K562 (cell line): ENCODE results near the gene ANKRD12. TPM values are rescaled to one million over a fixed set of nuclear protein-coding genes. Genes with fewer than 3 reads are reported as not detected.
A peak's percentile ranks its signal among the peaks of the same experiment; 100 is the strongest.

Experiments
- ASH1L ChIP-seq: fragments of 450-650 bp; IDR thresholded peaks from 2 replicates; pipeline ENCODE4 v1.6.1; 2018; ENCODE audit warnings: borderline replicate concordance, mild to moderate bottlenecking, low read depth; ENCODE audit not compliant: partially characterized antibody
- CBX3 ChIP-seq, 2 experiments: IDR thresholded peaks; 1 replicate in 1 of 2; 2 replicates in 1 of 2; pipeline ENCODE4 v1.6.1; 2012; ENCODE audit warnings: inconsistent platforms in 2 of 2, low read length in 2 of 2, borderline replicate concordance in 1 of 2, control low read depth in 1 of 2
- CHD1 ChIP-seq: fragments of 200-600 bp; sonication (generic); IDR thresholded peaks from one replicate; pipeline ENCODE4 v1.6.1; 2012; ENCODE audit warnings: mild to moderate bottlenecking, moderate library complexity, low read length, inconsistent platforms
- EP300 ChIP-seq: IDR thresholded peaks from 2 replicates; pipeline ENCODE4 v1.6.1; 2012; ENCODE audit warnings: low read length, improper control_type of control experiment
- EP400 ChIP-seq: fragments of 450-650 bp; IDR thresholded peaks from 2 replicates; pipeline ENCODE4 v1.6.1; 2017; ENCODE audit warnings: antibody characterized with exemption, mild to moderate bottlenecking, moderate library complexity
- FOXA3 ChIP-seq, 2 experiments: fragments of 450-650 bp in 1 of 2; sonication (generic) in 1 of 2; formaldehyde crosslinking; IDR thresholded peaks in 1 of 2; conservative IDR thresholded peaks in 1 of 2; 2 replicates each; pipeline versions ENCODE4 v1.4.0 to v1.8.0; 2020 to 2022; ENCODE audit warnings: mild to moderate bottlenecking in 2 of 2, missing genetic modification reagents in 1 of 2
- FOXM1 ChIP-seq, 2 experiments: fragments of 450-650 bp in 1 of 2; sonication (generic) in 1 of 2; formaldehyde crosslinking in 1 of 2; IDR thresholded peaks; 2 replicates each; pipeline versions ENCODE4 v1.6.1 to v1.9.0; 2017 to 2022; ENCODE audit warnings: low read depth in 2 of 2, mild to moderate bottlenecking in 2 of 2, missing genetic modification reagents in 1 of 2, moderate library complexity in 1 of 2
- HMGXB4 ChIP-seq: sonication (generic); formaldehyde crosslinking; IDR thresholded peaks from 2 replicates; pipeline ENCODE4 v1.8.1; 2023; ENCODE audit warnings: mild to moderate bottlenecking, missing genetic modification reagents
- MCM7 ChIP-seq, 2 experiments: fragments of 450-650 bp; IDR thresholded peaks; 2 replicates each; pipeline ENCODE4 v1.6.1; 2016 to 2018
- MTA2 ChIP-seq: fragments of 450-650 bp; IDR thresholded peaks from 2 replicates; pipeline ENCODE4 v1.6.1; 2016; ENCODE audit warnings: low read depth
- NONO ChIP-seq, 2 experiments: fragments of 200-400 bp in 1 of 2; fragments of 450-650 bp in 1 of 2; formaldehyde crosslinking in 1 of 2; IDR thresholded peaks; 2 replicates each; pipeline ENCODE4 v1.6.1; 2017; ENCODE audit warnings: low read depth in 2 of 2, mild to moderate bottlenecking in 2 of 2, moderate library complexity in 2 of 2, low read length in 1 of 2
- PHTF2 ChIP-seq: fragments of 250-450 bp; sonication (Bioruptor Pico); IDR thresholded peaks from 2 replicates; pipeline ENCODE4 v1.5.0; 2021; ENCODE audit warnings: mild to moderate bottlenecking
- PTRF ChIP-seq: fragments of 450-650 bp; IDR thresholded peaks from 2 replicates; pipeline ENCODE4 v1.6.1; 2016; ENCODE audit warnings: mild to moderate bottlenecking, missing genetic modification characterization, missing compliant biosample characterization
- TCF7 ChIP-seq: sonication (generic); IDR thresholded peaks from 2 replicates; pipeline ENCODE4 v1.6.1; 2016; ENCODE audit warnings: antibody characterized with exemption, borderline replicate concordance
- TEAD4 ChIP-seq, 2 experiments: sonication (generic) in 1 of 2; formaldehyde crosslinking in 1 of 2; IDR thresholded peaks; 2 replicates each; pipeline versions ENCODE4 v1.6.1 to v1.8.0; 2012 to 2022; ENCODE audit warnings: borderline replicate concordance in 1 of 2, inconsistent platforms in 1 of 2, low read length in 1 of 2, mild to moderate bottlenecking in 1 of 2, missing genetic modification reagents in 1 of 2
- U2AF1 ChIP-seq: fragments of 200-400 bp; formaldehyde crosslinking; optimal IDR thresholded peaks from 2 replicates; pipeline ENCODE3; 2017; ENCODE audit warnings: mild to moderate bottlenecking, low read depth, low read length, moderate library complexity
- VEZF1 ChIP-seq: fragments of 200-800 bp; sonication (Bioruptor generic); IDR thresholded peaks from 2 replicates; pipeline ENCODE4 v1.6.1; 2017; ENCODE audit warnings: missing genetic modification characterization, missing compliant biosample characterization
- ZNF165 ChIP-seq: fragments of 250-450 bp; sonication (Bioruptor Pico); IDR thresholded peaks from 2 replicates; pipeline ENCODE4 v1.4.0; 2020; ENCODE audit warnings: borderline replicate concordance
- ZNF224 ChIP-seq: sonication (generic); formaldehyde crosslinking; IDR thresholded peaks from 2 replicates; pipeline ENCODE4 v1.8.0; 2022; ENCODE audit warnings: mild to moderate bottlenecking, missing genetic modification reagents
- ZNF280B ChIP-seq: fragments of 250-450 bp; sonication (Bioruptor Pico); IDR thresholded peaks from 2 replicates; pipeline ENCODE4 v1.5.1; 2021; ENCODE audit warnings: mild to moderate bottlenecking
- ZNF444 ChIP-seq: fragments of 250-450 bp; sonication (Bioruptor Pico); IDR thresholded peaks from 2 replicates; pipeline ENCODE4 v1.4.0; 2020; ENCODE audit warnings: mild to moderate bottlenecking, moderate library complexity
- ZNF764 ChIP-seq: fragments of 250-450 bp; sonication (Bioruptor Pico); IDR thresholded peaks from 2 replicates; pipeline ENCODE4 v1.4.0; 2020; ENCODE audit warnings: low read depth, mild to moderate bottlenecking, moderate library complexity
- polyA plus RNA-seq, 8 experiments: library from polyadenylated mRNA; depleted of rRNA in 4 of 8; stranded (reverse) in 5 of 8; unstranded in 3 of 8; fragments of >200 nt; fragmentation: Nextera tagmentation in 2 of 8; fragmentation: Illumina TruSeq in 1 of 8; extraction: Ambion mirVana in 2 of 8; extraction: Trizol in 1 of 8; gene quantifications; 2 replicates each; pipeline versions ENCODE4 v1.2.1 to v1.2.3, GENCODE V29; 2011 to 2014; ENCODE audit warnings: inconsistent platforms in 1 of 8, missing spikeins in 1 of 8
- total RNA-seq, 7 experiments: library from RNA; depleted of rRNA in 6 of 7; stranded (reverse); fragments of >200 nt in 6 of 7; fragmentation: Illumina TruSeq in 2 of 7; extraction: Trizol in 2 of 7; gene quantifications; 2 replicates each; pipeline versions ENCODE4 v1.2.1 to v1.2.3, GENCODE V29; 2011 to 2021; ENCODE audit warnings: low replicate concordance in 1 of 7

ANKRD12 gene
- total and polyA plus RNA-seq, 9 of the 15 experiments (the other 6 are each of a cell fraction or from before 2014, with no cell fraction given) = 6.6 to 28.2 (median 16.0) TPM

- TF ChIP-seq ZNF280B (CRISPR knock-in tag) = no peak
- 0 out of 3 replicates have a peak, but pooled peaks of 1 of the 2 experiments have one; percentile 31 for TF ChIP-seq CBX3 (IDR thresholded peaks at IDR 0.05; ENCODE audit: borderline replicate concordance in 1 of 2, low read length in 2 of 2)
- no peak for TF ChIP-seq VEZF1
- TF ChIP-seq EP300 = peak; percentile 63; the same call in 1 of the 2 replicates
- TF ChIP-seq FOXA3 (CRISPR knock-in tag; conservative IDR thresholded peaks at IDR 0.05 in 1 of 2, IDR thresholded peaks at IDR 0.05 in 1 of 2) = no peak
- TF ChIP-seq CHD1 = no peak
- TF ChIP-seq EP400 = no peak; the same call in 1 of the 2 replicates
- no peak for TF ChIP-seq ZNF764 (CRISPR knock-in tag)
- no peak for TF ChIP-seq HMGXB4 (CRISPR knock-in tag)
- TF ChIP-seq ZNF444 = no peak
- no peak for TF ChIP-seq ZNF224 (CRISPR knock-in tag)
- TF ChIP-seq ZNF165 (CRISPR knock-in tag) = no peak
- TF ChIP-seq MCM7 (IDR thresholded peaks at IDR 0.05) = no peak
- peak; percentile 92 for TF ChIP-seq TEAD4 (IDR thresholded peaks at IDR 0.05; ENCODE audit: low read length)
- TF ChIP-seq TEAD4 (CRISPR knock-in tag; IDR thresholded peaks at IDR 0.05; ENCODE audit: borderline replicate concordance) = no peak
- TF ChIP-seq ASH1L = no peak
- TF ChIP-seq NONO (IDR thresholded peaks at IDR 0.05; ENCODE audit: low read depth in 2 of 2, low read length in 1 of 2) = 0 out of 4 replicates have a peak, but pooled peaks of 1 of the 2 experiments have one; percentile 18
- TF ChIP-seq FOXM1 (IDR thresholded peaks at IDR 0.05; ENCODE audit: low read depth) = peak; percentile 79; the same call in 1 of the 2 replicates
- no peak for TF ChIP-seq FOXM1 (CRISPR knock-in tag; IDR thresholded peaks at IDR 0.05; ENCODE audit: low read depth)
- no peak for TF ChIP-seq U2AF1
- peak; percentile 66 for TF ChIP-seq MTA2
- no peak for TF ChIP-seq TCF7
- TF ChIP-seq PTRF (tag) = no peak
- TF ChIP-seq PHTF2 (CRISPR knock-in tag) = no peak
Observed at GRCh38 chr18:9191658-9192256, 55.2 kb downstream of the ANKRD12 start (continued).
